ENCODE data around the gene SPOCD1. TPM values are rescaled to one million over a fixed set of nuclear protein-coding genes. Genes with fewer than 3 reads are reported as not detected.

Gene SPOCD1
- total RNA-seq, 1 experiment from 2014 or later = 5.7 TPM

GRCh38 chr1:31799895-31800673 lies 15.7 kb downstream of the SPOCD1 start:
- no peak for DNase-seq (ENCODE audit: low spot score)

GRCh38 chr1:31799196-31799894 lies 16.5 kb downstream of the SPOCD1 start:
- no peak for DNase-seq (ENCODE audit: low spot score)

- peak; percentile 81 for DNase-seq (ENCODE audit: low spot score)
Observed at GRCh38 chr1:31798433-31799195, 17.2 kb downstream of the SPOCD1 start.

- no peak for DNase-seq (ENCODE audit: low spot score)
Observed at GRCh38 chr1:31798086-31798432, 17.8 kb downstream of the SPOCD1 start.

GRCh38 chr1:31797216-31797615 lies 18.6 kb downstream of the SPOCD1 start:
- DNase-seq (ENCODE audit: low spot score) = no peak

DNA sequence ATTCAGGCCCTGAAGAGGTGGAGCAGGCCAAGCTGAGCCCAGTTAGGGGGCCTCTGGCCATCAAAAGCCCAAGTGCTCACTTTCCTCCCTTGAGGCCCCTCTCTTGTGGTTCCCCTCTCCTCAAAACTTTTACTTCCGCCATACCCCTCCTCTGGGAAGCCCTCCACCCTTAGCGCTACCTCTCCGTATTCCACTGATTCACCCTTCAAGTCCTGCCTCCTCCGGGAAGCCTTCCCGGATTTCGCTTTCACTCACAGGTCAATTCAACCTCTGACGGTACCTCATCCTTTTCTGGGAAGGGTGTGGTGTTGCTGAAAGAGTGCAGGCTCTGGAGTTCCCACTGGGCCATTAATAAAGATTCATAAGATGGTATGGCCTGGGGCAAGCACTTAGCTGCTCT lies 19.1 kb downstream of the SPOCD1 start:
- no peak for DNase-seq (ENCODE audit: low spot score)

GRCh38 chr1:31795801-31796621 lies 19.8 kb downstream of the SPOCD1 start:
- peak; percentile 52 for DNase-seq (ENCODE audit: low spot score)

GRCh38 chr1:31795096-31795675 lies 20.6 kb downstream of the SPOCD1 start:
- no peak for DNase-seq (ENCODE audit: low spot score)

GRCh38 chr1:31793586-31794285 lies 22.1 kb downstream of the SPOCD1 start:
- no peak for DNase-seq (ENCODE audit: low spot score)

DNA sequence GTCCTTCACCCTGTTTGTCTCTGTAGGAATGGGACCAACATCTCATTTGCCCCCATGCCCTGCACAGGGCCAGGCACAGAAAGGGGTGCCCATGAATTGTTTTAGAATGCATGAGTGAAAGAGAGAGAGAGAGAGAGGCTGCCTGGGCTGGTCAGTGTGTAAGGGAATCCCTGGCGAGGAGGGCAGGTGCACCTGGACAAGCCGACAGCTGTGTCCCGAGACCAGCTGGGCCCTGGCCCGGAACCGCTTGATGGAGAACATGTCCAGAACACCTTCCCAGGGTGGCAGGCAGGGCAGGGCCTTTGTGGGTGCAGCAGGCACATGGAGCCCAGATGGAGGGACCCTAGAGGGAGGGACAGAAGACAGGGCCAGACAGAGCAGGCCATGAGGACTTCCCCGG lies 22.7 kb downstream of the SPOCD1 start:
- DNase-seq (ENCODE audit: low spot score) = no peak

DNA sequence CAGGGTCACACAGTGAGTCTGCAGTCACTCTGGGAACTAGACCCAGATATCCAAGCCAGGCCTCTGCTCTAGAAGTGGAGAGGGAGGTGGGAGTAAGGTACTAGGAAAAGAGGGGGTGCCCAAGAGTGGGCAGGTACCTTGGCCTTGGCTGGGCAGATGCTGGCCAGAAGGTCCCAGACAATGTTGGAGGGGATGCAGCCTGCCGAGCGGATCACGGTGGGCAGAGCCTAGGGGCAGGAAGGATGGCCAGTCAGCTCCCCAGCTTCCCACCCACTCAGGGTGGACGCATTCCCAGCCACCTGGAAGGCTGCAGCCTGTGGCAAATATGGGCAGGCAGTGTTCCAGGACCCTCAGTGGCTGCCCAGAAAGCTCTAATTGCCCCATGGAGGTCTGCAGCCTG lies 23.3 kb downstream of the SPOCD1 start:
- DNase-seq (ENCODE audit: low spot score) = no peak

- DNase-seq (ENCODE audit: low spot score) = no peak
Observed at GRCh38 chr1:31792116-31792515, 23.7 kb downstream of the SPOCD1 start.

GRCh38 chr1:31791131-31791858 lies 24.5 kb downstream of the SPOCD1 start:
- DNase-seq (ENCODE audit: low spot score) = no peak

- no peak for DNase-seq (ENCODE audit: low spot score)
Observed at GRCh38 chr1:31790641-31791091, 25.2 kb downstream of the SPOCD1 start.

DNA sequence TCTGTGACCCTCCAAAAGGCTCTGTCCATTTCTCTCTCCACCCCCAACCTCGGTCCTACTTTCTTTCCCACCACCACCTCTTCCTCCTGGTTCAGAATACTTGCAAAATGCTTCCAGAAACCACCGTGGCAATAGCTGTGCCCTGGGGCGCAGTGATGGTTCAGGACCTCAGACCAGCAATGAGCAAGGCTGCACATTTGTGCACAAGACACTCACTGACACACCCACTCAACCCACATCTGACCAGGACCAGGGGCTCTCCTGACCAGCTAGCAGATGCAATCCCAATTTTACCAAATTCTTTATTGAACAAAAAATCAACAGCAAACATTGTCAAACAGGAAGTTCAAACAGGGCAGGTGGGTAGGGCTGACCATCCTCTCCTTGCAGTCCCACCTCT lies 25.7 kb downstream of the SPOCD1 start:
- no peak for DNase-seq (ENCODE audit: low spot score)

DNA sequence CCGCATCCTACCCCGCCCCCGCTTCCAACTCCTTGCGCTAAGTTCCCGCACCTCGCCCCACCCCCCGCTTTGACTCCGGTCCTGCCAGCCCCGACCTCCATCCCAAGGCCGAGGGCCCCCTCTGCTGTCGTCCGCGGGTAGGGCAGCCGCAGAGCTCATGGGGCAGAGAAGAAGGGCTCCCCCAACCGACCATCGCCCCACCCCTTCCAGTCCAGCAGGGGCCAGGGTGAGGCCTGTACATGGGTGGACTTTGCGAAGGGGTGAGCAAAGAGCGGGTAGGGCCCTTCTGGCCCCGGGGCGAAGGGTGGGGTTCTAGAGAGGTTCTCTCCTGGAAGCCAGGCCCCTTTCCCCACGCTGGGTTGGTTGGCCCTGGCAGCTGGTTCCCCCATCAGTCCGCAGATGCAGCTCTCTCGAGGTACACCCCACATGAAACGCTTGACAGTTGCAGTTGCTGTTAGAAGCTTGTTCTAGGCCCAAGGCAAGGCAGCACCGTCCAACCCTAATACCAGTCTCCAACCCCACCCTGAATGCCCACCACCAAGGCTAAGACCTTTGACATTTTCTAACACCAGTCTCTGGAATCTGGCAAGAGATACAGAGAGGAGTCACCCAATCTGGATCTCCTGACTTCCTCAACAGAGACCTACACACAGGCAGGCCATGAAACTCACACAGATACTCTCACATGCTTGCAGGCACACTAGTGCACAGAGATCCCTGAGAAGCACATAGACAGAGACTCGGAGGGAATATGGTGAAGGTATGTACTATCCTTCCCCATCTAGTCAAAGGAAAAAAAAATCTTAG lies 26.4 kb downstream of the SPOCD1 start:
- DNase-seq (ENCODE audit: low spot score) = peak; percentile 55

DNA sequence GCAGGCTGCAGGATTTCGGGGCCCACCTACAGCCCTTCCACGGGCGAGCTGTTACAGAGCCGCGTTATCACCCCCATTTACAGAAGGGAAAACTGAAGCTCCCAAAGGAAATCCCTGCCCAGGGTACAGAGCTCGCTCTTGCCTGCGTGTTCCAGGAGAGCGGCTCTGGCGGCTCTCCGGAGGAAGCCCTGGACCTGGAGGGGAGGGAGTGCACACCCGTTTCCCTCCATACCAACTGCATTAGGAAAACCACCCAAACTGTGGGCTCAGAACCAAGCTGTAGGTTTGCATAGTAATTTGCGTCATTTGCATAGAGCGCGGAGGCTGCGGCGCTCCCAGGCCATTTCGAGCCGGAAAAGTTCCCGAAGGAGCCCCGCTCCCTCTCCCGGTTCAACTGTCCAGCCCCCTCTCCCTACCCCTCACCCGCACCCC lies 27.0 kb downstream of the SPOCD1 start:
- DNase-seq (ENCODE audit: low spot score) = peak; percentile 51

GRCh38 chr1:31788138-31788824 lies 27.5 kb downstream of the SPOCD1 start:
- DNase-seq (ENCODE audit: low spot score) = peak; percentile 71

DNA sequence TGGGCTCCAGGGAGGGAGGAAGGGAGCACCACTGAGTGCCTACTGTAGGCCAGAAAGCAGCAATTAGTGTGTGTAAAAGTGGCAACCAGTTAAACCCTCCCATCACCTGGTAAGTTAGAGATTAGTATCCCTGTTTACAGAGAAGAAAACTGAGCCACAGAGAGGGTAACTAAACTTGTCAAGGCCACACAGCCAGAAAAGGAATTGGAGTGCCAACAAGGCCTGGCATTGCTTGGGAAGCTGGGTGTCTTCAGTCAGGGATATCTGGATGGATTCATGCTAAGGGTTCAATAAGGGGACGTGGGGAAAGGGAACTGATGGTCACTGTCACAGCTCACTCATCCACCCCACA lies 28.1 kb downstream of the SPOCD1 start:
- DNase-seq (ENCODE audit: low spot score) = no peak

Measured in A172 (cell line).